HEK293 (cell line): ENCODE results near the gene TRABD2A.

ENCODE experiments used
- BCL11A ChIP-seq: fragments of 450-650 bp; formaldehyde crosslinking; IDR thresholded peaks from 2 replicates; pipeline ENCODE4 v1.5.1; 2016; ENCODE audit warnings: low read depth, missing biosample characterization, missing genetic modification characterization
- CTCF ChIP-seq: fragments of 450-650 bp; formaldehyde crosslinking; IDR thresholded peaks from 2 replicates; pipeline ENCODE4 v1.5.1; 2016; ENCODE audit warnings: missing biosample characterization, missing genetic modification characterization
- KLF16 ChIP-seq: fragments of 450-650 bp; formaldehyde crosslinking; IDR thresholded peaks from 2 replicates; pipeline ENCODE4 v1.5.1; 2017; ENCODE audit warnings: missing biosample characterization, missing genetic modification characterization
- PRDM1 ChIP-seq: fragments of 450-650 bp; formaldehyde crosslinking; IDR thresholded peaks from 2 replicates; pipeline ENCODE4; 2016; ENCODE audit warnings: missing biosample characterization, missing genetic modification characterization
- SP2 ChIP-seq: fragments of 450-650 bp; formaldehyde crosslinking; IDR thresholded peaks from 2 replicates; pipeline ENCODE4 v1.5.1; 2016; ENCODE audit warnings: missing biosample characterization, missing genetic modification characterization
- ZBTB44 ChIP-seq: fragments of 450-650 bp; IDR thresholded peaks from 2 replicates; pipeline ENCODE4 v1.5.1; 2018; ENCODE audit warnings: missing biosample characterization, mild to moderate bottlenecking, missing genetic modification characterization
- ZFP69B ChIP-seq: fragments of 450-650 bp; formaldehyde crosslinking; IDR thresholded peaks from 2 replicates; pipeline ENCODE4 v1.5.1; 2016; ENCODE audit warnings: missing biosample characterization, missing genetic modification characterization
- ZNF114 ChIP-seq: fragments of 450-650 bp; formaldehyde crosslinking; IDR thresholded peaks from 2 replicates; pipeline ENCODE4 v1.5.0; 2017; ENCODE audit warnings: missing biosample characterization, missing genetic modification characterization
- ZNF138 ChIP-seq: fragments of 450-650 bp; formaldehyde crosslinking; IDR thresholded peaks from 2 replicates; pipeline ENCODE4 v1.5.1; 2016; ENCODE audit warnings: missing biosample characterization, missing genetic modification characterization, borderline replicate concordance
- ZNF37A ChIP-seq: fragments of 450-650 bp; IDR thresholded peaks from 2 replicates; pipeline ENCODE4 v1.5.1; 2018; ENCODE audit warnings: missing biosample characterization, missing genetic modification characterization
- ZNF404 ChIP-seq: fragments of 450-650 bp; formaldehyde crosslinking; IDR thresholded peaks from 2 replicates; pipeline ENCODE4 v1.5.1; 2017; ENCODE audit warnings: missing biosample characterization, missing genetic modification characterization
- ZNF639 ChIP-seq: fragments of 450-650 bp; formaldehyde crosslinking; IDR thresholded peaks from 2 replicates; pipeline ENCODE4 v1.5.1; 2016; ENCODE audit warnings: missing biosample characterization, missing genetic modification characterization
- TF ChIP-seq, protein P1 (sequence below): fragments of 450-650 bp; formaldehyde crosslinking; IDR thresholded peaks from 2 replicates; pipeline ENCODE4 v1.5.1; 2016; ENCODE audit warnings: missing biosample characterization, missing genetic modification characterization, borderline replicate concordance
- TF ChIP-seq, protein P2 (sequence below): fragments of 450-650 bp; formaldehyde crosslinking; IDR thresholded peaks from 2 replicates; pipeline ENCODE4 v1.5.1; 2017; ENCODE audit warnings: missing biosample characterization, missing genetic modification characterization

- TF ChIP-seq ZNF37A (tag by site-specific recombination) = no peak
- no peak for TF ChIP-seq ZNF639 (tag by site-specific recombination)
- TF ChIP-seq KLF16 = no peak
- TF ChIP-seq ZBTB44 (tag by site-specific recombination) = no peak
- TF ChIP-seq PRDM1 (tag by site-specific recombination) = no peak
- no peak for TF ChIP-seq SP2 (tag by site-specific recombination)
- no peak for TF ChIP-seq ZNF114 (tag by site-specific recombination)
- no peak for TF ChIP-seq ZNF138 (tag by site-specific recombination)
- no peak for TF ChIP-seq BCL11A
- no peak for TF ChIP-seq ZFP69B
- TF ChIP-seq, protein P1, sequence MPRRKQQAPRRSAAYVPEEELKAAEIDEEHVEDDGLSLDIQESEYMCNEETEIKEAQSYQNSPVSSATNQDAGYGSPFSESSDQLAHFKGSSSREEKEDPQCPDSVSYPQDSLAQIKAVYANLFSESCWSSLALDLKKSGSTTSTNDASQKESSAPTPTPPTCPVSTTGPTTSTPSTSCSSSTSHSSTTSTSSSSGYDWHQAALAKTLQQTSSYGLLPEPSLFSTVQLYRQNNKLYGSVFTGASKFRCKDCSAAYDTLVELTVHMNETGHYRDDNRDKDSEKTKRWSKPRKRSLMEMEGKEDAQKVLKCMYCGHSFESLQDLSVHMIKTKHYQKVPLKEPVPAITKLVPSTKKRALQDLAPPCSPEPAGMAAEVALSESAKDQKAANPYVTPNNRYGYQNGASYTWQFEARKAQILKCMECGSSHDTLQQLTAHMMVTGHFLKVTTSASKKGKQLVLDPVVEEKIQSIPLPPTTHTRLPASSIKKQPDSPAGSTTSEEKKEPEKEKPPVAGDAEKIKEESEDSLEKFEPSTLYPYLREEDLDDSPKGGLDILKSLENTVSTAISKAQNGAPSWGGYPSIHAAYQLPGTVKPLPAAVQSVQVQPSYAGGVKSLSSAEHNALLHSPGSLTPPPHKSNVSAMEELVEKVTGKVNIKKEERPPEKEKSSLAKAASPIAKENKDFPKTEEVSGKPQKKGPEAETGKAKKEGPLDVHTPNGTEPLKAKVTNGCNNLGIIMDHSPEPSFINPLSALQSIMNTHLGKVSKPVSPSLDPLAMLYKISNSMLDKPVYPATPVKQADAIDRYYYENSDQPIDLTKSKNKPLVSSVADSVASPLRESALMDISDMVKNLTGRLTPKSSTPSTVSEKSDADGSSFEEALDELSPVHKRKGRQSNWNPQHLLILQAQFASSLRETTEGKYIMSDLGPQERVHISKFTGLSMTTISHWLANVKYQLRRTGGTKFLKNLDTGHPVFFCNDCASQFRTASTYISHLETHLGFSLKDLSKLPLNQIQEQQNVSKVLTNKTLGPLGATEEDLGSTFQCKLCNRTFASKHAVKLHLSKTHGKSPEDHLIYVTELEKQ = no peak
- TF ChIP-seq, protein P2, sequence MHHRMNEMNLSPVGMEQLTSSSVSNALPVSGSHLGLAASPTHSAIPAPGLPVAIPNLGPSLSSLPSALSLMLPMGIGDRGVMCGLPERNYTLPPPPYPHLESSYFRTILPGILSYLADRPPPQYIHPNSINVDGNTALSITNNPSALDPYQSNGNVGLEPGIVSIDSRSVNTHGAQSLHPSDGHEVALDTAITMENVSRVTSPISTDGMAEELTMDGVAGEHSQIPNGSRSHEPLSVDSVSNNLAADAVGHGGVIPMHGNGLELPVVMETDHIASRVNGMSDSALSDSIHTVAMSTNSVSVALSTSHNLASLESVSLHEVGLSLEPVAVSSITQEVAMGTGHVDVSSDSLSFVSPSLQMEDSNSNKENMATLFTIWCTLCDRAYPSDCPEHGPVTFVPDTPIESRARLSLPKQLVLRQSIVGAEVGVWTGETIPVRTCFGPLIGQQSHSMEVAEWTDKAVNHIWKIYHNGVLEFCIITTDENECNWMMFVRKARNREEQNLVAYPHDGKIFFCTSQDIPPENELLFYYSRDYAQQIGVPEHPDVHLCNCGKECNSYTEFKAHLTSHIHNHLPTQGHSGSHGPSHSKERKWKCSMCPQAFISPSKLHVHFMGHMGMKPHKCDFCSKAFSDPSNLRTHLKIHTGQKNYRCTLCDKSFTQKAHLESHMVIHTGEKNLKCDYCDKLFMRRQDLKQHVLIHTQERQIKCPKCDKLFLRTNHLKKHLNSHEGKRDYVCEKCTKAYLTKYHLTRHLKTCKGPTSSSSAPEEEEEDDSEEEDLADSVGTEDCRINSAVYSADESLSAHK = no peak
- TF ChIP-seq CTCF (tag by site-specific recombination) = no peak
- no peak for TF ChIP-seq ZNF404 (tag by site-specific recombination)
Observed at GRCh38 chr2:84839851-84840250, 41.0 kb downstream of the TRABD2A start.
